ENCODE results near the gene SPEN. TPM values are rescaled to one million over a fixed set of nuclear protein-coding genes. Genes with fewer than 3 reads are reported as not detected.

Gene SPEN
- total RNA-seq, 1 experiment from 2014 or later = 70.3 TPM

GRCh38 chr1:15958111-15958510, 110.6 kb downstream of the SPEN start:
- no TSS peak for BruUV-seq (replicated peaks)
- no peak overlapping the region for H3K27ac ChIP-seq (ENCODE audit: low read depth, low read length, poor library complexity, severe bottlenecking)
- intact Hi-C loops (cut with micrococcal nuclease; ENCODE audit: unreplicated experiment) = no loop called here
- POLR2A ChIA-PET (ENCODE audit: low non-redundant PET) = no interaction called here
- no peak for DNase-seq (ENCODE audit: low spot score)
- CTCF ChIA-PET = no interaction called here
- H3K4me3 ChIP-seq (ENCODE audit: low read depth, low read length, poor library complexity, severe bottlenecking) = no peak overlapping the region
- no peaks in the 10 kb centered on the region for H3K27me3 ChIP-seq (replicated peaks; ENCODE audit: insufficient read depth, low read depth, low read length, poor library complexity)
- no peaks in the 10 kb centered on the region for H3K36me3 ChIP-seq (ENCODE audit: insufficient read depth, low read length, poor library complexity, severe bottlenecking)
- H3K4me1 ChIP-seq (ENCODE audit: insufficient read depth, low read length, poor library complexity, severe bottlenecking) = peaks cover 28% of the 10 kb centered on the region
- no peaks in the 10 kb centered on the region for H3K9me3 ChIP-seq (ENCODE audit: low read depth, low read length, poor library complexity, severe bottlenecking)
- TF ChIP-seq CTCF (conservative IDR thresholded peaks at IDR 0.05; ENCODE audit: low read depth, low read length) (no peak), EZH2 (IDR thresholded peaks at IDR 0.05; ENCODE audit: borderline replicate concordance, low read depth, low read length, poor library complexity, severe bottlenecking) (no peak)

GRCh38 chr1:15958793-15959192, 111.3 kb downstream of the SPEN start:
- ChIA-PET POLR2A (ENCODE audit: low non-redundant PET) (no interaction called here), CTCF (no interaction called here)
- no peaks in the 10 kb centered on the region for H3K9me3 ChIP-seq (ENCODE audit: low read depth, low read length, poor library complexity, severe bottlenecking)
- H3K4me3 ChIP-seq (ENCODE audit: low read depth, low read length, poor library complexity, severe bottlenecking) = no peak overlapping the region
- peaks cover 28% of the 10 kb centered on the region for H3K4me1 ChIP-seq (ENCODE audit: insufficient read depth, low read length, poor library complexity, severe bottlenecking)
- BruUV-seq (replicated peaks) = no TSS peak
- intact Hi-C loops (cut with micrococcal nuclease; ENCODE audit: unreplicated experiment) = no loop called here
- H3K27ac ChIP-seq (ENCODE audit: low read depth, low read length, poor library complexity, severe bottlenecking) = peak overlapping the region; percentile 56
- no peak for DNase-seq (ENCODE audit: low spot score)
- H3K36me3 ChIP-seq (ENCODE audit: insufficient read depth, low read length, poor library complexity, severe bottlenecking) = no peaks in the 10 kb centered on the region
- no peaks in the 10 kb centered on the region for H3K27me3 ChIP-seq (replicated peaks; ENCODE audit: insufficient read depth, low read depth, low read length, poor library complexity)
- TF ChIP-seq CTCF (conservative IDR thresholded peaks at IDR 0.05; ENCODE audit: low read depth, low read length) (no peak), EZH2 (IDR thresholded peaks at IDR 0.05; ENCODE audit: borderline replicate concordance, low read depth, low read length, poor library complexity, severe bottlenecking) (no peak)

GRCh38 chr1:15959424-15959823, 111.9 kb downstream of the SPEN start:
- POLR2A ChIA-PET (ENCODE audit: low non-redundant PET) = no interaction called here
- CTCF ChIA-PET = no interaction called here
- no peak for DNase-seq (ENCODE audit: low spot score)
- no peak overlapping the region for H3K4me3 ChIP-seq (ENCODE audit: low read depth, low read length, poor library complexity, severe bottlenecking)
- H3K36me3 ChIP-seq (ENCODE audit: insufficient read depth, low read length, poor library complexity, severe bottlenecking) = no peaks in the 10 kb centered on the region
- no peaks in the 10 kb centered on the region for H3K9me3 ChIP-seq (ENCODE audit: low read depth, low read length, poor library complexity, severe bottlenecking)
- peaks cover 28% of the 10 kb centered on the region for H3K4me1 ChIP-seq (ENCODE audit: insufficient read depth, low read length, poor library complexity, severe bottlenecking)
- no TSS peak for BruUV-seq (replicated peaks)
- TF ChIP-seq EZH2 (IDR thresholded peaks at IDR 0.05; ENCODE audit: borderline replicate concordance, low read depth, low read length, poor library complexity, severe bottlenecking) (no peak), CTCF (conservative IDR thresholded peaks at IDR 0.05; ENCODE audit: low read depth, low read length) (no peak)
- H3K27ac ChIP-seq (ENCODE audit: low read depth, low read length, poor library complexity, severe bottlenecking) = peak overlapping the region; percentile 56
- intact Hi-C loops (cut with micrococcal nuclease; ENCODE audit: unreplicated experiment) = no loop called here
- H3K27me3 ChIP-seq (replicated peaks; ENCODE audit: insufficient read depth, low read depth, low read length, poor library complexity) = no peaks in the 10 kb centered on the region
